K562 (cell line): ENCODE results near the gene LRIT1. TPM values are rescaled to one million over a fixed set of nuclear protein-coding genes. Genes with fewer than 3 reads are reported as not detected.
A peak's percentile ranks its signal among the peaks of the same experiment; 100 is the strongest.
"Not testable (repeated sequence)": the region's sequence is repeated elsewhere in the genome, so short reads cannot be mapped to it uniquely, and the experiment has no call there.

ENCODE experiments used
- ARID1B ChIP-seq: fragments of 450-650 bp; IDR thresholded peaks from 2 replicates; pipeline ENCODE4 v1.6.1; 2016; ENCODE audit warnings: antibody characterized with exemption, mild to moderate bottlenecking, inconsistent platforms
- BRD9 ChIP-seq: fragments of 450-650 bp; IDR thresholded peaks from 2 replicates; pipeline ENCODE4 v1.6.1; 2018; ENCODE audit warnings: low read depth; ENCODE audit not compliant: partially characterized antibody
- DMBX1 ChIP-seq: fragments of 250-450 bp; sonication (Bioruptor Pico); IDR thresholded peaks from 2 replicates; pipeline ENCODE4 v1.8.0; 2022; ENCODE audit warnings: inconsistent platforms, mild to moderate bottlenecking, moderate library complexity, borderline replicate concordance
- HDAC2 ChIP-seq: fragments of 450-650 bp; IDR thresholded peaks from 2 replicates; pipeline ENCODE4 v1.6.1; 2016; ENCODE audit warnings: mild to moderate bottlenecking
- HNRNPLL ChIP-seq: fragments of 200-400 bp; formaldehyde crosslinking; IDR thresholded peaks from 2 replicates; pipeline ENCODE4 v1.6.1; 2017; ENCODE audit warnings: low read length, low read depth, mild to moderate bottlenecking; ENCODE audit not compliant: poor library complexity, severe bottlenecking
- KDM5B ChIP-seq: fragments of 200-600 bp; sonication (generic); IDR thresholded peaks from 2 replicates; pipeline ENCODE4 v1.6.1; 2012; ENCODE audit warnings: low read depth, mild to moderate bottlenecking, moderate library complexity, low read length, control low read depth, inconsistent platforms; ENCODE audit not compliant: insufficient replicate concordance
- L3MBTL2 ChIP-seq: fragments of 450-650 bp; IDR thresholded peaks from 2 replicates; pipeline ENCODE4 v1.6.1; 2016; ENCODE audit warnings: mild to moderate bottlenecking, moderate library complexity
- LEF1 ChIP-seq: fragments of 450-650 bp; IDR thresholded peaks from 2 replicates; pipeline ENCODE4 v1.6.1; 2016; ENCODE audit warnings: mild to moderate bottlenecking
- MAZ ChIP-seq, 2 experiments: fragments of 450-650 bp in 1 of 2; sonication (generic) in 1 of 2; formaldehyde crosslinking; IDR thresholded peaks in 1 of 2; conservative IDR thresholded peaks in 1 of 2; 2 replicates each; pipeline versions ENCODE4 v1.4.0 to v1.5.0; 2020; ENCODE audit warnings: mild to moderate bottlenecking in 1 of 2, missing genetic modification reagents in 1 of 2
- NFRKB ChIP-seq: fragments of 450-650 bp; IDR thresholded peaks from 2 replicates; pipeline ENCODE4 v1.6.1; 2016; ENCODE audit warnings: low read depth
- NR2C1 ChIP-seq, 2 experiments: fragments of 450-650 bp; IDR thresholded peaks; 2 replicates each; pipeline ENCODE4 v1.6.1; 2017; ENCODE audit warnings: mild to moderate bottlenecking in 2 of 2, antibody characterized with exemption in 1 of 2, inconsistent platforms in 1 of 2, missing compliant biosample characterization in 1 of 2, missing genetic modification characterization in 1 of 2
- PHF20 ChIP-seq: fragments of 450-650 bp; IDR thresholded peaks from 2 replicates; pipeline ENCODE4 v1.6.1; 2018; ENCODE audit not compliant: partially characterized antibody
- SMARCA4 ChIP-seq: fragments of 450-650 bp; IDR thresholded peaks from 2 replicates; pipeline ENCODE4 v1.6.1; 2016
- SOX6 ChIP-seq: fragments of 450-650 bp; IDR thresholded peaks from 2 replicates; pipeline ENCODE4 v1.6.1; 2014; ENCODE audit warnings: mild to moderate bottlenecking
- SUPT5H ChIP-seq: fragments of 450-650 bp; IDR thresholded peaks from 2 replicates; pipeline ENCODE4 v1.6.1; 2016
- TRIM24 ChIP-seq, 2 experiments: fragments of 450-650 bp; IDR thresholded peaks; 2 replicates each; pipeline ENCODE4 v1.6.1; 2016
- YY1 ChIP-seq, 3 experiments: IDR thresholded peaks; 2 replicates each; pipeline ENCODE4 v1.6.1; 2011; ENCODE audit warnings: low read length in 2 of 3, mild to moderate bottlenecking in 2 of 3, moderate library complexity in 2 of 3, borderline replicate concordance in 1 of 3, control low read depth in 1 of 3, low read depth in 1 of 3; ENCODE audit not compliant: insufficient read depth in 3 of 3, insufficient replicate concordance in 2 of 3, control insufficient read depth in 1 of 3, insufficient read length in 1 of 3; ENCODE audit errors: extremely low read depth in 1 of 3
- ZBTB9 ChIP-seq: fragments of 450-650 bp; formaldehyde crosslinking; IDR thresholded peaks from 2 replicates; pipeline ENCODE4 v1.4.0; 2020; ENCODE audit warnings: mild to moderate bottlenecking, moderate library complexity
- ZEB2 ChIP-seq: fragments of 450-650 bp; IDR thresholded peaks from 2 replicates; pipeline ENCODE4 v1.6.1; 2016
- polyA plus RNA-seq, 8 experiments: library from polyadenylated mRNA; depleted of rRNA in 4 of 8; stranded (reverse) in 5 of 8; unstranded in 3 of 8; fragments of >200 nt; fragmentation: Nextera tagmentation in 2 of 8; fragmentation: Illumina TruSeq in 1 of 8; extraction: Ambion mirVana in 2 of 8; extraction: Trizol in 1 of 8; gene quantifications; 2 replicates each; pipeline versions ENCODE4 v1.2.1 to v1.2.3, GENCODE V29; 2011 to 2014; ENCODE audit warnings: inconsistent platforms in 1 of 8, missing spikeins in 1 of 8
- total RNA-seq, 7 experiments: library from RNA; depleted of rRNA in 6 of 7; stranded (reverse); fragments of >200 nt in 6 of 7; fragmentation: Illumina TruSeq in 2 of 7; extraction: Trizol in 2 of 7; gene quantifications; 2 replicates each; pipeline versions ENCODE4 v1.2.1 to v1.2.3, GENCODE V29; 2011 to 2021; ENCODE audit warnings: low replicate concordance in 1 of 7
- TF ChIP-seq, protein P1 (sequence below), 2 experiments: IDR thresholded peaks in 1 of 2; conservative IDR thresholded peaks in 1 of 2; 2 replicates each; pipeline ENCODE4 v1.6.1; 2016; ENCODE audit warnings: low read depth in 2 of 2, mild to moderate bottlenecking in 1 of 2, missing compliant biosample characterization in 1 of 2, missing genetic modification characterization in 1 of 2, moderate library complexity in 1 of 2

Gene LRIT1
- total and polyA plus RNA-seq, 9 of the 15 experiments (the other 6 are each of a cell fraction or from before 2014, with no cell fraction given), result not detected

DNA sequence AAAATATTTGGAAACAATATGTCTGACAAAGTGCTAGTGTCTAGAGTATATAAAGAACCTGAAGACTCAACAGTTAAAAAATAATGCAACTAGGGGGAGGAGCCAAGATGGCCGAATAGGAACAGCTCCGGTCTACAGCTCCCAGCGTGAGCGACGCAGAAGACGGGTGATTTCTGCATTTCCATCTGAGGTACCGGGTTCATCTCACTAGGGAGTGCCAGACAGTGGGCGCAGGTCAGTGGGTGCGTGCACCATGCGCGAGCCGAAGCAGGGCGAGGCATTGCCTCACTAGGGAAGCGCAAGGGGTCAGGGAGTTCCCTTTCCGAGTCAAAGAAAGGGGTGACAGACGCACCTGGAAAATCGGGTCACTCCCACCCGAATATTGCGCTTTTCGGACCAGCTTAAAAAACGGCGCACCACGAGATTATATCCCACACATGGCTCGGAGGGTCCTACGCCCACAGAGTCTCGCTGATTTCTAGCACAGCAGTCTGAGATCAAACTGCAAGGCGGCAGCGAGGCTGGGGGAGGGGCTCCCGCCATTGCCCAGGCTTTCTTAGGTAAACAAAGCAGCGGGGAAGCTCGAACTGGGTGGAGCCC, 38.6 kb upstream of the LRIT1 start (continued):
- peak; percentile 82 for TF ChIP-seq L3MBTL2
- peak; percentile 39; the same call in 1 of the 2 replicates for TF ChIP-seq DMBX1
- TF ChIP-seq MAZ (CRISPR knock-in tag; conservative IDR thresholded peaks at IDR 0.05 in 1 of 2, IDR thresholded peaks at IDR 0.05 in 1 of 2), result peak in 1 of 2 experiments; percentile 54; a peak in 1 of 4 replicates
- TF ChIP-seq BRD9, result peak; percentile 73
- peak; percentile 31 for TF ChIP-seq KDM5B
- TF ChIP-seq HDAC2, result peak; percentile 80
- peak; percentile 96 for TF ChIP-seq NFRKB
- peak; percentile 40; the same call in 1 of the 2 replicates for TF ChIP-seq SMARCA4
- TF ChIP-seq, protein P1, sequence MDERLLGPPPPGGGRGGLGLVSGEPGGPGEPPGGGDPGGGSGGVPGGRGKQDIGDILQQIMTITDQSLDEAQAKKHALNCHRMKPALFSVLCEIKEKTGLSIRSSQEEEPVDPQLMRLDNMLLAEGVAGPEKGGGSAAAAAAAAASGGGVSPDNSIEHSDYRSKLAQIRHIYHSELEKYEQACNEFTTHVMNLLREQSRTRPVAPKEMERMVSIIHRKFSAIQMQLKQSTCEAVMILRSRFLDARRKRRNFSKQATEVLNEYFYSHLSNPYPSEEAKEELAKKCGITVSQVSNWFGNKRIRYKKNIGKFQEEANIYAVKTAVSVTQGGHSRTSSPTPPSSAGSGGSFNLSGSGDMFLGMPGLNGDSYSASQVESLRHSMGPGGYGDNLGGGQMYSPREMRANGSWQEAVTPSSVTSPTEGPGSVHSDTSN (CRISPR knock-in tag; IDR thresholded peaks at IDR 0.05; ENCODE audit: low read depth), result not testable (repeated sequence)
- TF ChIP-seq, protein P1 (tag; conservative IDR thresholded peaks at IDR 0.05; ENCODE audit: low read depth), result 0 out of 2 replicates have a peak, but pooled peaks have one; percentile 25
- TF ChIP-seq ZBTB9 (CRISPR knock-in tag), result 0 out of 2 replicates have a peak, but pooled peaks have one; percentile 41
- peak; percentile 57 to 69; a peak in 2 of 4 replicates for TF ChIP-seq TRIM24 (IDR thresholded peaks at IDR 0.05)
- peak; percentile 60 for TF ChIP-seq SUPT5H
- 0 out of 2 replicates have a peak, but pooled peaks have one; percentile 20 for TF ChIP-seq ZEB2
- TF ChIP-seq HNRNPLL, result peak; percentile 23
- 0 out of 2 replicates have a peak, but pooled peaks have one; percentile 34 for TF ChIP-seq LEF1
- peak; percentile 54 for TF ChIP-seq ARID1B
- peak in 2 of 3 experiments; percentile 12 to 75 for TF ChIP-seq YY1 (IDR thresholded peaks at IDR 0.05; ENCODE audit: borderline replicate concordance in 1 of 3, control insufficient read depth in 1 of 3, extremely low read depth in 1 of 3, insufficient read depth in 3 of 3, insufficient read length in 1 of 3, insufficient replicate concordance in 2 of 3, low read depth in 1 of 3, low read length in 2 of 3)
- TF ChIP-seq NR2C1 (IDR thresholded peaks at IDR 0.05), result peak; percentile 57
- peak; percentile 28; the same call in 1 of the 2 replicates for TF ChIP-seq NR2C1 (tag; IDR thresholded peaks at IDR 0.05)
- peak; percentile 71 for TF ChIP-seq SOX6
- peak; percentile 24 for TF ChIP-seq PHF20
